HepG2 (cell line): Measurements from ENCODE around the gene PIGK.

Source experiments
- HMGXB4 ChIP-seq, 2 experiments: sonication (generic) in 1 of 2; formaldehyde crosslinking in 1 of 2; IDR thresholded peaks; 2 replicates each; pipeline versions ENCODE4 v1.4.0 to v1.6.1; 2018 to 2020; ENCODE audit warnings: missing genetic modification reagents in 2 of 2, borderline replicate concordance in 1 of 2, low read depth in 1 of 2, mild to moderate bottlenecking in 1 of 2, missing biosample characterization in 1 of 2
- YY1 ChIP-seq: IDR thresholded peaks from 2 replicates; pipeline ENCODE4 v1.6.1; 2011; ENCODE audit warnings: low read length, low read depth, moderate library complexity, mild to moderate bottlenecking; ENCODE audit not compliant: insufficient read depth, insufficient replicate concordance
- TF ChIP-seq, protein P1 (sequence below): sonication (generic); formaldehyde crosslinking; IDR thresholded peaks from 2 replicates; pipeline ENCODE4 v1.5.0; 2020; ENCODE audit warnings: mild to moderate bottlenecking, missing genetic modification reagents, moderate library complexity

DNA sequence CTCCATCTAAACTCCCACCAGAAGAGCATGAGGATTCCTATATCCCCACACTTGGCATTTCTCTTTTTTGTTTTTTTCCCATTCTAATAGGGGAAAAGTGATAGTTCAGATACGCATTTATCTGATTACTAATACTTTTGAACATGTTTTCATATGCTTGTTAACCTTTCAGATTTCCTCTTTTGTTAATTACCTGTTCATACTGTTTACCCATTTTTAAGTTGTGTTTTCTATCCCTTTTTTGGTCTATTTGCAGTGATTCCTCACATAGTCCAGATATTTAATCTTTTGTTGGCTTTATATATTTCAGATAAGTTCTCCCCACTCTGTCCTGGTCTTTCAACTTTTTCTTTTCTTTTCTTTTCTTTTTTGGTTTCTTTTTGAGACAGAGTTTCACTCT, 13.6 kb upstream of the PIGK start:
- TF ChIP-seq YY1 (no peak), HMGXB4 (CRISPR knock-in tag; IDR thresholded peaks at IDR 0.05; ENCODE audit: borderline replicate concordance in 1 of 2, low read depth in 1 of 2) (no peak)
- TF ChIP-seq, protein P1, sequence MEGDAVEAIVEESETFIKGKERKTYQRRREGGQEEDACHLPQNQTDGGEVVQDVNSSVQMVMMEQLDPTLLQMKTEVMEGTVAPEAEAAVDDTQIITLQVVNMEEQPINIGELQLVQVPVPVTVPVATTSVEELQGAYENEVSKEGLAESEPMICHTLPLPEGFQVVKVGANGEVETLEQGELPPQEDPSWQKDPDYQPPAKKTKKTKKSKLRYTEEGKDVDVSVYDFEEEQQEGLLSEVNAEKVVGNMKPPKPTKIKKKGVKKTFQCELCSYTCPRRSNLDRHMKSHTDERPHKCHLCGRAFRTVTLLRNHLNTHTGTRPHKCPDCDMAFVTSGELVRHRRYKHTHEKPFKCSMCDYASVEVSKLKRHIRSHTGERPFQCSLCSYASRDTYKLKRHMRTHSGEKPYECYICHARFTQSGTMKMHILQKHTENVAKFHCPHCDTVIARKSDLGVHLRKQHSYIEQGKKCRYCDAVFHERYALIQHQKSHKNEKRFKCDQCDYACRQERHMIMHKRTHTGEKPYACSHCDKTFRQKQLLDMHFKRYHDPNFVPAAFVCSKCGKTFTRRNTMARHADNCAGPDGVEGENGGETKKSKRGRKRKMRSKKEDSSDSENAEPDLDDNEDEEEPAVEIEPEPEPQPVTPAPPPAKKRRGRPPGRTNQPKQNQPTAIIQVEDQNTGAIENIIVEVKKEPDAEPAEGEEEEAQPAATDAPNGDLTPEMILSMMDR (CRISPR knock-in tag): no peak
